Progenitor cell of endocrine pancreas (in vitro differentiated cells): Measurements from ENCODE around the gene SPANXN2. TPM values are rescaled to one million over a fixed set of nuclear protein-coding genes. Genes with fewer than 3 reads are reported as not detected.

Experiments used
- DNase-seq: peaks from one replicate; pipeline ENCODE4 v3.0.0; 2021; ENCODE audit warnings: low spot score; ENCODE audit not compliant: unreplicated experiment
- H3K27ac Mint-ChIP-seq: 2 replicates; pipeline ENCODE4 v1.8.0; 2021; ENCODE audit warnings: mild to moderate bottlenecking, moderate library complexity, mixed read lengths
- H3K27me3 Mint-ChIP-seq: 2 replicates; pipeline ENCODE4 v1.8.0; 2021; ENCODE audit warnings: mixed read lengths
- H3K36me3 Mint-ChIP-seq: 2 replicates; pipeline ENCODE4 v1.8.0; 2022; ENCODE audit warnings: mixed read lengths; ENCODE audit not compliant: insufficient read depth
- H3K4me1 Mint-ChIP-seq: 2 replicates; pipeline ENCODE4 v1.8.0; 2021; ENCODE audit warnings: low read depth, mixed read lengths
- H3K4me3 Mint-ChIP-seq: 2 replicates; pipeline ENCODE4 v1.8.0; 2021; ENCODE audit warnings: low read depth, mild to moderate bottlenecking, moderate library complexity, mixed read lengths
- H3K9me3 Mint-ChIP-seq: 2 replicates; pipeline ENCODE4 v1.8.0; 2021; ENCODE audit warnings: low read depth, mixed read lengths
- total RNA-seq: library from RNA; stranded (reverse); gene quantifications from 2 replicates; pipeline ENCODE4 v1.2.1, GENCODE V29; 2021
- TF ChIP-seq, protein P1 (sequence below): fragments of 200-600 bp; sonication (generic); IDR thresholded peaks from one replicate; pipeline ENCODE4 v1.5.0; 2021; ENCODE audit warnings: antibody characterized with exemption, mild to moderate bottlenecking; ENCODE audit not compliant: unreplicated experiment

The SPANXN2 gene
- total RNA-seq, 1 donor from 2014 or later: not detected

DNA sequence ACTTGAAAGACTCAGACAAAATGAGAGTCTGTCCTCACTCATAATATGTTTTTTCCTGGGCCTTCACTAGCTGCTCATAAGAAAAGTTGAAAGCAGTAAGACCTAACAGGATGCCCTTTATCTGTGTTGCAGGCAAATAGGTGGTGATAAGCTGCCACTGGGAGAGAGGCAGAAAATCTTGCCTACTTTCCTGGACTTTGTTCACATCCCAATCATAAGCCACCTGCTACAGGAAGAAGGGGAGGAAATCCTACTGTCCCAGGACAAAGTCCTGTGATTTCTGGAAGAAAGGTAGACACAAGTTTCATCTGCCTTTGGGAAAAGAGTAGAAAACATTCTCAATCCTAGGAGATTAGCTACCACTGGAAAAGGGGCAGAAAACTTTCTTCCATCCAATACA is 13.3 kb upstream of the SPANXN2 start:
- Mint-ChIP-seq H3K27me3 (no peaks in the 10 kb centered on the region), H3K4me1 (no peaks in the 10 kb centered on the region), H3K36me3 (no peaks in the 10 kb centered on the region), H3K27ac (no peak overlapping the region), H3K9me3 (peaks cover 26% of the 10 kb centered on the region), H3K4me3 (no peak overlapping the region)
- DNase-seq: no peak
- TF ChIP-seq, protein P1, sequence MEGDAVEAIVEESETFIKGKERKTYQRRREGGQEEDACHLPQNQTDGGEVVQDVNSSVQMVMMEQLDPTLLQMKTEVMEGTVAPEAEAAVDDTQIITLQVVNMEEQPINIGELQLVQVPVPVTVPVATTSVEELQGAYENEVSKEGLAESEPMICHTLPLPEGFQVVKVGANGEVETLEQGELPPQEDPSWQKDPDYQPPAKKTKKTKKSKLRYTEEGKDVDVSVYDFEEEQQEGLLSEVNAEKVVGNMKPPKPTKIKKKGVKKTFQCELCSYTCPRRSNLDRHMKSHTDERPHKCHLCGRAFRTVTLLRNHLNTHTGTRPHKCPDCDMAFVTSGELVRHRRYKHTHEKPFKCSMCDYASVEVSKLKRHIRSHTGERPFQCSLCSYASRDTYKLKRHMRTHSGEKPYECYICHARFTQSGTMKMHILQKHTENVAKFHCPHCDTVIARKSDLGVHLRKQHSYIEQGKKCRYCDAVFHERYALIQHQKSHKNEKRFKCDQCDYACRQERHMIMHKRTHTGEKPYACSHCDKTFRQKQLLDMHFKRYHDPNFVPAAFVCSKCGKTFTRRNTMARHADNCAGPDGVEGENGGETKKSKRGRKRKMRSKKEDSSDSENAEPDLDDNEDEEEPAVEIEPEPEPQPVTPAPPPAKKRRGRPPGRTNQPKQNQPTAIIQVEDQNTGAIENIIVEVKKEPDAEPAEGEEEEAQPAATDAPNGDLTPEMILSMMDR: no peak

DNA sequence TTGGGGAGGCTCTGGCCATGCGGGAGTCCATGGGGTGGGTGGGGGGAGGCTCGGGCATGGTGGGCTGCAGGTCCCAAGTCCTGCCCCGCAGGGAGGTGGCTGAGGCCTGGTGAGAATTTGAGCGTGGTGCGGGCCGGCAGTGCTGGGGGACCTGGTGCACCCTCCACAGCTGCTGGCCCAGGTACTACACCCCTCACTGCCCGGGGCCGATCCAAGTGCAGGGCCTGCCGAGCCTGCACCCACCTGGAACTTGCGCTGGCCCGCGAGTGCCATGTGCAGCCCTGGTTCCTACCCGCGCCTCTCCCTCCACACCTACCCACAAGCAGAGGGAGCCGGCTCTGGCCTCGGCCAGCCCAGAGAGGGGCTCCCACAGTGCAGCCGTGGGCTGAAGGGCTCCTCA is 5.7 kb upstream of the SPANXN2 start:
- no peaks in the 10 kb centered on the region for H3K4me1 Mint-ChIP-seq
- no peak overlapping the region for H3K27ac Mint-ChIP-seq
- no peak overlapping the region for H3K4me3 Mint-ChIP-seq
- peaks cover 33% of the 10 kb centered on the region for H3K9me3 Mint-ChIP-seq
- H3K27me3 Mint-ChIP-seq: no peaks in the 10 kb centered on the region
- DNase-seq: no peak
- TF ChIP-seq, protein P1: no peak
- H3K36me3 Mint-ChIP-seq: no peaks in the 10 kb centered on the region

DNA sequence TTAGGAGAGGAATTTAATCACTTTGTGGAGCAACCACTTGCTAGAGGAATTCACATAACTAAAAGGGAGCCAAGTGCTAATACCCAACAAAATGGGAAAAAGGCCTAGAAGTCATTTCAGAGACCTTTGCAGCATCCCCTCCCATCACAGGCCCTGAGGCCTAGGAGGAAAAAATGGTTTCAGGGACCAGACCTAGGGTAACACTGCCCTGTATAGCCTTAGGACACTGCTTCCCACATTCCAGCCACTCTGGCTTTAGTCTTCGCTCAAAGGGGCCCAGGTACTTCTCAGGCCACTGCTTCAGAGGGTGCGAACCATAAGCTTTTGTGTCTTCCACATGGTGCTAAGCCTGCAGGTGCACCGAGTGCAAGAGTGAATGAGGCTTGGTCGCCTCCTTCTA is 19.1 kb downstream of the SPANXN2 start:
- peaks cover 39% of the 10 kb centered on the region for H3K9me3 Mint-ChIP-seq
- no peaks in the 10 kb centered on the region for H3K27me3 Mint-ChIP-seq
- H3K4me1 Mint-ChIP-seq: no peaks in the 10 kb centered on the region
- no peak overlapping the region for H3K27ac Mint-ChIP-seq
- peaks cover 1% of the 10 kb centered on the region for H3K36me3 Mint-ChIP-seq
- DNase-seq: no peak
- TF ChIP-seq, protein P1: no peak
- no peak overlapping the region for H3K4me3 Mint-ChIP-seq

DNA sequence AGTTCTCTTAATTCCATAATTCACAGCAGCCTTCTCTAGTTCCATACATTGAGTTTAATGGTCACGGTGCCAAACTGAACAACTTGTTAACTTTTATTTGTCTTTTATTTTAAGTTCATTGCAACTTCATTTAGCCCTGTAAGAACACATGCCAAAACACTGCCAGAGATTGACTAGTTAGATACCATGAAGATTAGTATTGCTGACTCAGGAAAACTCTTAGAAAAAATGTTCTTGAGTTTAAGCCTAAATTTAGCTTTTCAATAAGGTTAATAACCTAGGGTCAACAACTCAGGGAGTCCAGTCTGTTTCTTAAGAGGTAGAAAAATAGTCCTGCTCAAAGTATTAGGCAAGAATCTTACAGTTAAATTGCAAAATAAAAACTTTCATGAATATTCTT is 25.7 kb downstream of the SPANXN2 start:
- TF ChIP-seq, protein P1: no peak
- H3K4me1 Mint-ChIP-seq: no peaks in the 10 kb centered on the region
- H3K27me3 Mint-ChIP-seq: no peaks in the 10 kb centered on the region
- DNase-seq: no peak
- no peak overlapping the region for H3K27ac Mint-ChIP-seq
- H3K36me3 Mint-ChIP-seq: no peaks in the 10 kb centered on the region
- no peak overlapping the region for H3K4me3 Mint-ChIP-seq
- peaks cover 19% of the 10 kb centered on the region for H3K9me3 Mint-ChIP-seq

DNA sequence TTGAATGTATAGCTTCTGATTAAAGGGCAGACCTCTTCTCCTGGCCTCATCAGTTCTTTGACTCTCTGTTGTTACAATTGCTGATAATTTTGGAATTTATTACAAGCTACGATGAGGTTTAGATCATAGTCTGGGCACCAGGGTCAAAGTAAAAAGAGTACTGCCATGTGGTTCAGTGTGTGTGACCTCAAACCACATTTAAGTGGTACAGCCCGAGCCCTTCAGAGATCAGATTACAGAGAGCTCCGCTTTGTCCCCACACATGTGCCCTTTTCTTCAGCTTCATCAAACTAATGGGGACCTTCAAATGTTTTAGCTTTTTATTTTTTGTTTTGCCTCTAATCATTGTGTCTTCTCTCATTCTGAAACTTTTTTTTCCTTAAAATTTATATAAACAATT is 37.1 kb downstream of the SPANXN2 start:
- Mint-ChIP-seq H3K36me3 (no peaks in the 10 kb centered on the region), H3K4me3 (no peak overlapping the region), H3K9me3 (peaks cover 34% of the 10 kb centered on the region), H3K27me3 (no peaks in the 10 kb centered on the region), H3K4me1 (peaks cover 1% of the 10 kb centered on the region), H3K27ac (no peak overlapping the region)
- DNase-seq: no peak
- TF ChIP-seq, protein P1: no peak
